IMR-90 (cell line): ENCODE measurements around the gene GUCY1B1. TPM values are rescaled to one million over a fixed set of nuclear protein-coding genes. Genes with fewer than 3 reads are reported as not detected.

Source experiments
- ATAC-seq: fragments of 200-7000 bp; cut with Tn5 transposase; 2 replicates; pipeline ENCODE4 v1.9.1; 2020; ENCODE audit warnings: low read depth, mild to moderate bottlenecking, moderate library complexity
- BruUV-seq: library from RNA; stranded (reverse); fragments of 400-500 nt; replicated peaks from 2 replicates; lab custom pipeline; 2021; lab: Mats Ljungman, UMichigan
- CTCF ChIA-PET: fragments of 300-600 bp; formaldehyde crosslinking; extraction: SDS; loops from one replicate; lab custom pipeline; 2021; ENCODE audit warnings: antibody characterized with exemption; lab: Yijun Ruan, JAX
- POLR2A ChIA-PET: fragments of 300-600 bp; sonication (Branson Sonifier 250); formaldehyde crosslinking; loops from one replicate; lab custom pipeline; 2022; ENCODE audit warnings: antibody characterized with exemption; ENCODE audit not compliant: unreplicated experiment; lab: Charles Lee
- DNase-seq: peaks from one replicate; pipeline ENCODE4 v3.0.0; 2013
- H2AFZ ChIP-seq: replicated peaks from 2 replicates; pipeline ENCODE3; 2013; ENCODE audit warnings: low read length, mild to moderate bottlenecking; ENCODE audit not compliant: poor library complexity
- H2AK5ac ChIP-seq: 2 replicates; pipeline ENCODE4 v1.6.1; 2013; ENCODE audit warnings: low read depth, low read length, inconsistent platforms
- H2AK9ac ChIP-seq: replicated peaks from 2 replicates; pipeline ENCODE3; 2013; ENCODE audit warnings: mild to moderate bottlenecking, low read depth, low read length, moderate library complexity; ENCODE audit not compliant: poor library complexity
- H2BK120ac ChIP-seq: 2 replicates; pipeline ENCODE4 v1.6.1; 2013; ENCODE audit warnings: low read depth, low read length, inconsistent platforms
- H2BK15ac ChIP-seq: 3 replicates; pipeline ENCODE4 v1.6.1; 2013; ENCODE audit warnings: low read depth, low read length, inconsistent platforms
- H2BK20ac ChIP-seq: 2 replicates; pipeline ENCODE4 v1.6.1; 2013; ENCODE audit warnings: low read depth, mild to moderate bottlenecking, inconsistent platforms, low read length, moderate library complexity
- H2BK5ac ChIP-seq: 2 replicates; pipeline ENCODE4 v1.6.1; 2013; ENCODE audit warnings: mild to moderate bottlenecking, low read depth, low read length, inconsistent platforms; ENCODE audit not compliant: poor library complexity, severe bottlenecking
- H3K14ac ChIP-seq: replicated peaks from 2 replicates; pipeline ENCODE4 v1.6.1; 2013; ENCODE audit warnings: low read depth, low read length, inconsistent platforms
- H3K18ac ChIP-seq: 2 replicates; pipeline ENCODE4 v1.6.1; 2013; ENCODE audit warnings: low read depth, low read length, control low read depth
- H3K23ac ChIP-seq: 2 replicates; pipeline ENCODE4 v1.6.1; 2013; ENCODE audit warnings: low read depth, low read length, inconsistent platforms
- H3K27ac ChIP-seq: 2 replicates; pipeline ENCODE4 v1.5.1; 2013; ENCODE audit warnings: mild to moderate bottlenecking, control low read depth, low read length; ENCODE audit not compliant: insufficient read depth
- H3K27me3 ChIP-seq: 2 replicates; pipeline ENCODE4 v1.6.1; 2013; ENCODE audit warnings: low read length; ENCODE audit not compliant: control insufficient read depth, insufficient read depth
- H3K36me3 ChIP-seq: 2 replicates; pipeline ENCODE4 v1.6.1; 2013; ENCODE audit warnings: low read length, mixed read lengths; ENCODE audit not compliant: control insufficient read depth, insufficient read depth
- H3K4ac ChIP-seq: 2 replicates; pipeline ENCODE4 v1.6.1; 2013; ENCODE audit warnings: low read depth, low read length, inconsistent platforms
- H3K4me1 ChIP-seq: 2 replicates; pipeline ENCODE4 v1.6.1; 2013; ENCODE audit warnings: low read length, mixed read lengths; ENCODE audit not compliant: control insufficient read depth, insufficient read depth
- H3K4me2 ChIP-seq: 2 replicates; pipeline ENCODE4 v1.6.1; 2013; ENCODE audit warnings: low read depth, mild to moderate bottlenecking, control low read depth, low read length, moderate library complexity
- H3K4me3 ChIP-seq: 2 replicates; pipeline ENCODE4 v1.5.1; 2013; ENCODE audit warnings: low read depth, mild to moderate bottlenecking, control low read depth, low read length, moderate library complexity; ENCODE audit not compliant: insufficient read depth
- H3K56ac ChIP-seq: 2 replicates; pipeline ENCODE4 v1.6.1; 2013; ENCODE audit warnings: low read length, inconsistent platforms; ENCODE audit not compliant: insufficient read depth; ENCODE audit errors: extremely low read depth
- H3K79me1 ChIP-seq, 2 experiments: 2 replicates each; pipeline ENCODE4 v1.6.1; 2013; ENCODE audit warnings: low read length in 2 of 2, inconsistent platforms in 1 of 2, low read depth in 1 of 2
- H3K9ac ChIP-seq: 2 replicates; pipeline ENCODE4 v1.6.1; 2013; ENCODE audit warnings: low read depth, low read length, control low read depth
- H3K9me1 ChIP-seq: 2 replicates; pipeline ENCODE4 v1.6.1; 2013; ENCODE audit warnings: low read length, inconsistent platforms; ENCODE audit not compliant: insufficient read depth
- H3K9me3 ChIP-seq: 2 replicates; pipeline ENCODE4 v1.6.1; 2013; ENCODE audit warnings: low read length; ENCODE audit not compliant: control insufficient read depth, insufficient read depth
- H4K20me1 ChIP-seq: 2 replicates; pipeline ENCODE4 v1.6.1; 2013; ENCODE audit warnings: low read length, inconsistent platforms; ENCODE audit not compliant: insufficient read depth
- H4K5ac ChIP-seq: 2 replicates; pipeline ENCODE4 v1.6.1; 2013; ENCODE audit warnings: mild to moderate bottlenecking, low read depth, low read length, control low read depth
- H4K8ac ChIP-seq, 2 experiments: 2 replicates each; pipeline ENCODE4 v1.6.1; 2013; ENCODE audit warnings: low read depth in 2 of 2, low read length in 2 of 2, control low read depth in 1 of 2, inconsistent platforms in 1 of 2
- H4K91ac ChIP-seq: 2 replicates; pipeline ENCODE4 v1.6.1; 2013; ENCODE audit warnings: low read depth, low read length, inconsistent platforms; ENCODE audit not compliant: insufficient read depth
- BHLHE40 ChIP-seq: fragments of 150-350 bp; IDR thresholded peaks from 2 replicates; pipeline ENCODE4 v1.6.1; 2016; ENCODE audit warnings: mild to moderate bottlenecking, low read depth, low read length
- CEBPB ChIP-seq: IDR thresholded peaks from 2 replicates; pipeline ENCODE4 v1.6.1; 2012; ENCODE audit warnings: low read depth, low read length, improper control_type of control experiment
- CHD1 ChIP-seq: IDR thresholded peaks from 2 replicates; pipeline ENCODE4 v1.6.1; 2012; ENCODE audit warnings: low read depth, low read length, improper control_type of control experiment
- FOS ChIP-seq: fragments of 150-350 bp; IDR thresholded peaks from 2 replicates; pipeline ENCODE4 v1.6.1; 2016; ENCODE audit warnings: low read depth, low read length
- MAFK ChIP-seq: IDR thresholded peaks from 2 replicates; pipeline ENCODE4 v1.6.1; 2012; ENCODE audit warnings: low read depth, low read length, improper control_type of control experiment
- MAZ ChIP-seq: IDR thresholded peaks from 2 replicates; pipeline ENCODE4 v1.6.1; 2012; ENCODE audit warnings: low read depth, mild to moderate bottlenecking, low read length, improper control_type of control experiment, moderate library complexity, borderline replicate concordance
- MXI1 ChIP-seq: IDR thresholded peaks from 2 replicates; pipeline ENCODE4 v1.6.1; 2012; ENCODE audit warnings: low read depth, mild to moderate bottlenecking, low read length, moderate library complexity, borderline replicate concordance
- NFE2L2 ChIP-seq: fragments of 150-350 bp; IDR thresholded peaks from 2 replicates; pipeline ENCODE4 v1.6.1; 2016; ENCODE audit warnings: low read depth, mild to moderate bottlenecking, low read length
- POLR2A ChIP-seq: IDR thresholded peaks from 2 replicates; pipeline ENCODE4 v1.6.1; 2012; ENCODE audit warnings: mild to moderate bottlenecking, low read depth, low read length
- RAD21 ChIP-seq: IDR thresholded peaks from 2 replicates; pipeline ENCODE4 v1.6.1; 2012; ENCODE audit warnings: low read length, improper control_type of control experiment
- RCOR1 ChIP-seq: IDR thresholded peaks from 2 replicates; pipeline ENCODE4 v1.6.1; 2012; ENCODE audit warnings: mild to moderate bottlenecking, low read length, improper control_type of control experiment; ENCODE audit not compliant: insufficient replicate concordance
- RFX5 ChIP-seq: IDR thresholded peaks from 2 replicates; pipeline ENCODE4 v1.8.0; 2012; ENCODE audit warnings: low read depth, mild to moderate bottlenecking, low read length, moderate library complexity
- SMC3 ChIP-seq: fragments of 150-350 bp; IDR thresholded peaks from 2 replicates; pipeline ENCODE4 v1.6.1; 2016; ENCODE audit warnings: low read depth, mild to moderate bottlenecking, antibody characterized with exemption, low read length, moderate library complexity
- WGBS, 2 experiments: methylation state at CpG; one replicate each; pipeline versions ENCODE4 v1.1.5 to v1.1.7; 2013; ENCODE audit warnings: missing lambda C conversion rate in 2 of 2; ENCODE audit not compliant: insufficient read length in 1 of 2; ENCODE audit errors: extremely low coverage in 2 of 2; 5-methylcytosine and 5-hydroxymethylcytosine counted together
- dilution Hi-C: fragments of 300-500 bp; cut with HindIII; formaldehyde crosslinking; loops from one replicate; pipeline ENCODE4 v1.14.3; 2018; ENCODE audit warnings: low sequenced_read_pairs; ENCODE audit not compliant: unreplicated experiment
- in situ Hi-C: fragments of 300-500 bp; cut with MboI; formaldehyde crosslinking; loops from 3 replicates; pipeline ENCODE4 v1.14.3; 2019; ENCODE audit warnings: low sequenced_read_pairs, inconsistent platforms, mixed read lengths
- intact Hi-C: fragments of 100-400 bp; cut with micrococcal nuclease; formaldehyde crosslinking; loops from 2 replicates; pipeline ENCODE4 v1.10.0; 2022
- polyA plus RNA-seq, 3 experiments: library from polyadenylated mRNA; depleted of rRNA; stranded (reverse); fragments of >200 nt; gene quantifications; 2 replicates each; pipeline ENCODE4 v1.2.3, GENCODE V29; 2012; ENCODE audit warnings: low replicate concordance in 1 of 3
- total RNA-seq: library from RNA; depleted of rRNA; stranded (reverse); fragments of >200 nt; gene quantifications from 2 replicates; pipeline ENCODE4 v1.2.3, GENCODE V29; 2012
- TF ChIP-seq, protein P1 (sequence below): conservative IDR thresholded peaks from 2 replicates; pipeline ENCODE4 v1.5.1; 2012; ENCODE audit warnings: mild to moderate bottlenecking, low read depth, low read length, improper control_type of control experiment
- TF ChIP-seq, protein P2 (sequence below): fragments of 150-350 bp; IDR thresholded peaks from 2 replicates; pipeline ENCODE4 v1.6.1; 2016; ENCODE audit warnings: low read depth, mild to moderate bottlenecking, low read length, moderate library complexity, borderline replicate concordance
- TF ChIP-seq, protein P3 (sequence below): fragments of 150-350 bp; IDR thresholded peaks from 2 replicates; pipeline ENCODE4 v1.6.1; 2017; ENCODE audit warnings: mild to moderate bottlenecking, antibody characterized with exemption, low read length, low read depth

Gene GUCY1B1
- total and polyA plus RNA-seq, 2 of the 4 experiments (the other 2 are of a cell fraction) = 2.9 to 3.8 TPM

DNA sequence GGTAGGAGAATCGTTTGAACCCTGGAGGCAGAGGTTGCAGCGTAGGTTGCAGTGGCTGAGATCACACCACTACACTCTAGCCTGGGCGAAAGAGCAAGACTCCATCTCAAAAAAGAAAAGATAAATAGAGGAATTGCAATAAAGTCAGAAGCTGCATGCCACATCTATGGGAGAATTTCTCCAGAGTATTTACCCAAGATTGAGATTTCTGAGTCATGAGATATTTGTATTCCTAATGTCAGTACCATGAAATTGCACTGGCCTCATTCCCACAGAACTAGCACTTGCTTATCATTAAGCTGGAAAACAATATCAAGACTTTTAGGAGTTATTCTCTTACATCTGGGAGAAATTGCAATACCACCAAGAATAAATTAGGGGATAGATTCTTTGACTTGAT is 69.8 kb downstream of the GUCY1B1 start:
- peak; percentile 40 for DNase-seq
- Histone ChIP-seq H4K8ac (no peak overlapping the region), H2AFZ (no peak overlapping the region), H3K4me2 (no peak overlapping the region), H3K36me3 (no peaks in the 10 kb centered on the region), H2AK9ac (no peak overlapping the region), H3K4me3 (no peak overlapping the region), H3K4me1 (no peaks in the 10 kb centered on the region), H3K14ac (no peak overlapping the region), H4K91ac (no peak overlapping the region), H3K9me1 (no peaks in the 10 kb centered on the region), H3K56ac (no peak overlapping the region), H3K4ac (no peak overlapping the region), H2BK120ac (no peak overlapping the region), H3K9ac (no peak overlapping the region), H3K9me3 (no peaks in the 10 kb centered on the region), H3K18ac (no peak overlapping the region), H3K27ac (no peak overlapping the region), H2BK5ac (no peak overlapping the region), H2BK20ac (no peak overlapping the region), H2BK15ac (no peak overlapping the region), H2AK5ac (no peak overlapping the region), H4K5ac (no peak overlapping the region), H3K79me1 (no peaks in the 10 kb centered on the region), H3K27me3 (no peaks in the 10 kb centered on the region), H3K23ac (no peak overlapping the region), H4K20me1 (no peaks in the 10 kb centered on the region)
- in situ Hi-C loops (no loop called here), dilution Hi-C loops (no loop called here), intact Hi-C loops (no loop called here)
- CTCF ChIA-PET = interaction anchor here (0.7 kb wide), 1 partner anchor 1121 kb away, joined by 3 read pairs; no protein-coding TSS in a partner anchor
- POLR2A ChIA-PET = no interaction called here
- TF ChIP-seq RAD21 (no peak), POLR2A (no peak), MAZ (no peak), FOS (no peak), RFX5 (no peak), SMC3 (no peak), MXI1 (no peak), MAFK (no peak), BHLHE40 (no peak), RCOR1 (no peak), CEBPB (no peak), NFE2L2 (no peak), CHD1 (no peak)
- TF ChIP-seq, protein P1, sequence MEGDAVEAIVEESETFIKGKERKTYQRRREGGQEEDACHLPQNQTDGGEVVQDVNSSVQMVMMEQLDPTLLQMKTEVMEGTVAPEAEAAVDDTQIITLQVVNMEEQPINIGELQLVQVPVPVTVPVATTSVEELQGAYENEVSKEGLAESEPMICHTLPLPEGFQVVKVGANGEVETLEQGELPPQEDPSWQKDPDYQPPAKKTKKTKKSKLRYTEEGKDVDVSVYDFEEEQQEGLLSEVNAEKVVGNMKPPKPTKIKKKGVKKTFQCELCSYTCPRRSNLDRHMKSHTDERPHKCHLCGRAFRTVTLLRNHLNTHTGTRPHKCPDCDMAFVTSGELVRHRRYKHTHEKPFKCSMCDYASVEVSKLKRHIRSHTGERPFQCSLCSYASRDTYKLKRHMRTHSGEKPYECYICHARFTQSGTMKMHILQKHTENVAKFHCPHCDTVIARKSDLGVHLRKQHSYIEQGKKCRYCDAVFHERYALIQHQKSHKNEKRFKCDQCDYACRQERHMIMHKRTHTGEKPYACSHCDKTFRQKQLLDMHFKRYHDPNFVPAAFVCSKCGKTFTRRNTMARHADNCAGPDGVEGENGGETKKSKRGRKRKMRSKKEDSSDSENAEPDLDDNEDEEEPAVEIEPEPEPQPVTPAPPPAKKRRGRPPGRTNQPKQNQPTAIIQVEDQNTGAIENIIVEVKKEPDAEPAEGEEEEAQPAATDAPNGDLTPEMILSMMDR = no peak
- TF ChIP-seq, protein P2, sequence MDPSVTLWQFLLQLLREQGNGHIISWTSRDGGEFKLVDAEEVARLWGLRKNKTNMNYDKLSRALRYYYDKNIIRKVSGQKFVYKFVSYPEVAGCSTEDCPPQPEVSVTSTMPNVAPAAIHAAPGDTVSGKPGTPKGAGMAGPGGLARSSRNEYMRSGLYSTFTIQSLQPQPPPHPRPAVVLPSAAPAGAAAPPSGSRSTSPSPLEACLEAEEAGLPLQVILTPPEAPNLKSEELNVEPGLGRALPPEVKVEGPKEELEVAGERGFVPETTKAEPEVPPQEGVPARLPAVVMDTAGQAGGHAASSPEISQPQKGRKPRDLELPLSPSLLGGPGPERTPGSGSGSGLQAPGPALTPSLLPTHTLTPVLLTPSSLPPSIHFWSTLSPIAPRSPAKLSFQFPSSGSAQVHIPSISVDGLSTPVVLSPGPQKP = no peak
- TF ChIP-seq, protein P3, sequence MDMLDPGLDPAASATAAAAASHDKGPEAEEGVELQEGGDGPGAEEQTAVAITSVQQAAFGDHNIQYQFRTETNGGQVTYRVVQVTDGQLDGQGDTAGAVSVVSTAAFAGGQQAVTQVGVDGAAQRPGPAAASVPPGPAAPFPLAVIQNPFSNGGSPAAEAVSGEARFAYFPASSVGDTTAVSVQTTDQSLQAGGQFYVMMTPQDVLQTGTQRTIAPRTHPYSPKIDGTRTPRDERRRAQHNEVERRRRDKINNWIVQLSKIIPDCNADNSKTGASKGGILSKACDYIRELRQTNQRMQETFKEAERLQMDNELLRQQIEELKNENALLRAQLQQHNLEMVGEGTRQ = no peak
- no TSS peak for BruUV-seq
- peak; percentile 35; the same call in 1 of the 2 replicates for ATAC-seq
- WGBS, 2 experiments = no CpG with 5 or more reads among the region's 3 CpGs
